Stimulated activated CD4-positive, alpha-beta T cell treated with anti-CD3 and anti-CD28 coated beads, TNF-alpha, amount 100 ng/mL, for 1 hour (primary cell): ENCODE results near the gene PLEKHG2.
"Not testable (repeated sequence)": the region's sequence is repeated elsewhere in the genome, so short reads cannot be mapped to it uniquely, and the experiment has no call there.

Experiments
- DNase-seq, 3 donors: peaks; one replicate each; pipeline ENCODE4 v3.0.0-alpha.2; 2020; ENCODE audit warnings: low read depth in 3 of 3, low spot score in 1 of 3

The PLEKHG2 gene

GRCh38 chr19:39412100-39412866 lies at the start of gene PLEKHG2:
TSS of gene PLEKHG2 (plus strand) at chr19:39412669. CDS start at chr19:39414087, 1,418 bp downstream.
- peak; percentile 94 to 100 (median 99) for DNase-seq

- DNase-seq, result no peak
These were observed 49.5 kb upstream of the PLEKHG2 start for GRCh38 chr19:39362682-39363657.

GRCh38 chr19:39363901-39364457 lies 48.5 kb upstream of the PLEKHG2 start:
- DNase-seq, result no peak

GRCh38 chr19:39365531-39365930 lies 46.9 kb upstream of the PLEKHG2 start:
- DNase-seq, result no peak

GRCh38 chr19:39369200-39369599 lies 43.3 kb upstream of the PLEKHG2 start:
- DNase-seq, result no peak

- DNase-seq, result no peak
These were observed 41.7 kb upstream of the PLEKHG2 start for GRCh38 chr19:39370735-39371134.

GRCh38 chr19:39372047-39372802 lies 40.2 kb upstream of the PLEKHG2 start:
- no peak for DNase-seq

GRCh38 chr19:39372941-39373340 lies 39.5 kb upstream of the PLEKHG2 start:
- no peak for DNase-seq

GRCh38 chr19:39375929-39376328 lies 36.5 kb upstream of the PLEKHG2 start:
- no peak for DNase-seq

GRCh38 chr19:39377373-39378362 lies 34.8 kb upstream of the PLEKHG2 start:
- DNase-seq, result no peak

- DNase-seq, result not testable (repeated sequence)
These were observed 33.1 kb upstream of the PLEKHG2 start for GRCh38 chr19:39379366-39379765.

GRCh38 chr19:39379865-39380396 lies 32.5 kb upstream of the PLEKHG2 start:
- DNase-seq, result no peak

- DNase-seq, result no peak
These were observed 31.7 kb upstream of the PLEKHG2 start for GRCh38 chr19:39380521-39381502.

- DNase-seq, result no peak
These were observed 30.4 kb upstream of the PLEKHG2 start for GRCh38 chr19:39381910-39382611.

GRCh38 chr19:39382991-39383828 lies 29.3 kb upstream of the PLEKHG2 start:
- no peak for DNase-seq

GRCh38 chr19:39384839-39385568 lies 27.5 kb upstream of the PLEKHG2 start:
- DNase-seq, result no peak
